ENCODE measurements around the gene PKIB. TPM values are rescaled to one million over a fixed set of nuclear protein-coding genes. Genes with fewer than 3 reads are reported as not detected.

The PKIB gene
- total RNA-seq, result 44.8 and 56.9 TPM in 2 replicates
- long read RNA-seq, transcript PKIB-205 (5 exons, 1,398 nt), result major isoform, 33 of 118 reads
- long read RNA-seq, partial matches to known transcripts, result 3 of 118 reads
- long read RNA-seq, other reads (novel, unspliced or antisense), result 79 of 118 reads

DNA sequence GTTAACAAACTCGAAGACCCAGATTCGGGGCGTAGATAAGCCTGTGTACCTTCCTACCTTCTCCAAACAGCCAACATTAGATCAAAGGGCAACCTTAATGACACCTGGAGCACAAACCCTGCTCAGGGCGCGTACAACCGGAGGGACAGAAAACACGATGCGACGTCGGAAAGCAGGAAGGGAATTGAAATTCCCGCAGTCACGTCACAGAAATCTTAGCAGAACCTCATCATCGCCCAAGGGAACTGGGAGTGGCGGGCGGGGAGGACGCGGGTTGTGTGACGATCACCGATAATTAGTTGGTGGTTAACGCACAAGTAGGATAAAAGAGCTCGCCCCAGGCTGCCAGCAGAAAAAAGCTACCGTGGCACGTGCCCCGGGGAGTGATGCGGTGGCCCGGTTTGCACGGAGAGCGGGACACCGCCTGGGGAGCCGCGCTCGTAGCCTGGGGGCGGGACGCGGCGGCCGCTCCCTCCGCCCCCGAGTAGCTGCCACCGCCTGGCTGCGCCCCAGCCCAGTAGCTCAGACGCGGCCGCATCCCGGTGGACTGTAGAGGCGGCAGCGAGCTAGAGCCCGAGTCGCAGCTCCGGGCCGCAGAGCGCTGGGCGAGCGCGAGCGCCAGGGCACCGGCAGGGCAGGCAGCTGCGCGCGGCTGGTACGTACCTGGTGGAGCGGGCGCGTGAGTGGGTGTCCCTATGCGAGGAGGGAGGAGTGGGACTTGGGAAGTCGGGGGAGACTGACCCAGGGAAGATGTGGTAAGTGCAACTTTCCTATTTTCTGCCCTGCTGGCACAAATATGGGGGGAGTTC, at the start of gene PKIB:
PKIB (plus strand) TSS at position 525 of the 809 bp plus-strand sequence. CDS start 107,390 bp downstream, outside the sequence.
- Mint-ChIP-seq H3K4me1 (ENCODE audit: low read depth) (peaks cover 10% of the 10 kb centered on the region), H3K4me3 (ENCODE audit: low read depth) (peak within 1 kb of the TSS; percentile 76), H3K9me3 (ENCODE audit: low read depth) (peaks cover under 1% of the 10 kb centered on the region), H3K36me3 (ENCODE audit: insufficient read depth) (peaks cover under 1% of the 10 kb centered on the region), H3K27me3 (peaks cover 10% of the 10 kb centered on the region), H3K27ac (peak within 1 kb of the TSS; percentile 74)
- peak; percentile 65 for DNase-seq (ENCODE audit: low spot score, unreplicated experiment)
- TF ChIP-seq CTCF (IDR thresholded peaks at IDR 0.05; ENCODE audit: unreplicated experiment), result peak; percentile 41

- TF ChIP-seq CTCF (IDR thresholded peaks at IDR 0.05; ENCODE audit: unreplicated experiment), result no peak
- no peaks in the 10 kb centered on the region for H3K27me3 Mint-ChIP-seq
- H3K9me3 Mint-ChIP-seq (ENCODE audit: low read depth), result peaks cover 39% of the 10 kb centered on the region
- no peaks in the 10 kb centered on the region for H3K4me1 Mint-ChIP-seq (ENCODE audit: low read depth)
- peak overlapping the region; percentile 54 for H3K27ac Mint-ChIP-seq
- H3K4me3 Mint-ChIP-seq (ENCODE audit: low read depth), result no peak overlapping the region
- H3K36me3 Mint-ChIP-seq (ENCODE audit: insufficient read depth), result peaks cover 41% of the 10 kb centered on the region
- DNase-seq (ENCODE audit: low spot score, unreplicated experiment), result no peak
Observed at GRCh38 chr6:122563364-122564052, 46.7 kb upstream of the PKIB start.

DNA sequence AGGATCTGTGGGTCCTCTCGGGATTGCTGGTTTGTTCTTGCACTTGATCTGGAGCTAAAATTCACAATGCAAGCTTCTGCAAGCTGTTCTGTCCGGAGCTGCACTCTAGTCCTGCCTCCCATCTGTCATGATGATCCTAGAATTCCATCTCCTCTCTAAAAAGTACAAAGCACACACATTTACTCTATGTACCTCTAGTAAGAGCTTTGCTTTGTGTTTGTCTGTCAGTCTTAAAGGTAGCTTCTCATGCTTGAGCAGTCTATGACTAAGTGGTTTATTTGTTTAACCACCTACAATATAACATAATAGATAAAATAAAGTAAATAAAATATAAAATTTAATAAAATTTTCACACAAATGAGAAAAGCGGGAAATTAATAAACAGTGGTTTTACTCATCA, 46.0 kb upstream of the PKIB start:
- H3K27ac Mint-ChIP-seq, result no peak overlapping the region
- no peak overlapping the region for H3K4me3 Mint-ChIP-seq (ENCODE audit: low read depth)
- peaks cover 35% of the 10 kb centered on the region for H3K9me3 Mint-ChIP-seq (ENCODE audit: low read depth)
- peaks cover 41% of the 10 kb centered on the region for H3K36me3 Mint-ChIP-seq (ENCODE audit: insufficient read depth)
- TF ChIP-seq CTCF (IDR thresholded peaks at IDR 0.05; ENCODE audit: unreplicated experiment), result no peak
- no peaks in the 10 kb centered on the region for H3K4me1 Mint-ChIP-seq (ENCODE audit: low read depth)
- no peaks in the 10 kb centered on the region for H3K27me3 Mint-ChIP-seq
- no peak for DNase-seq (ENCODE audit: low spot score, unreplicated experiment)

DNA sequence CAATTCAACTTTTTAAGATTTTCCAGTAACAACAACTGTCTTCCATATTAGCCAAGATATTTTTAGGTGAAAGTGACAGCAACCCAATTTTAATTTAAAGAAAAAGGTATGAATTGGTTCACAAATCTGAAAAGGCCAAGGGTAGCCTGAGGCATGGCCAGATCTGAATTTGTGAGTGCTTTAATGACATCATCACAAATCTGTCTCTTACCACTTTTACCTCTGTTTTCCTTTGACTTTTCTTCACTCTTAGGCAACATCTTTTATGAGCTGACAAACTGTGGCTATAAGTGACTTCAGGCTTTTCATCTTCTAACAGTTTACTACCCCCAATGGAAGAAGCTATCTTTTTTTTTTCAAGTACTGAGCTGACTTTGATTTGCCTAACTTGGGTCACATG, 44.5 kb upstream of the PKIB start:
- Mint-ChIP-seq H3K27me3 (no peaks in the 10 kb centered on the region), H3K4me3 (ENCODE audit: low read depth) (no peak overlapping the region), H3K9me3 (ENCODE audit: low read depth) (peaks cover 33% of the 10 kb centered on the region), H3K36me3 (ENCODE audit: insufficient read depth) (peaks cover 40% of the 10 kb centered on the region), H3K4me1 (ENCODE audit: low read depth) (no peaks in the 10 kb centered on the region), H3K27ac (no peak overlapping the region)
- no peak for DNase-seq (ENCODE audit: low spot score, unreplicated experiment)
- TF ChIP-seq CTCF (IDR thresholded peaks at IDR 0.05; ENCODE audit: unreplicated experiment), result no peak

- Mint-ChIP-seq H3K27ac (no peak overlapping the region), H3K4me1 (ENCODE audit: low read depth) (no peaks in the 10 kb centered on the region), H3K9me3 (ENCODE audit: low read depth) (peaks cover 32% of the 10 kb centered on the region), H3K36me3 (ENCODE audit: insufficient read depth) (peaks cover 43% of the 10 kb centered on the region), H3K4me3 (ENCODE audit: low read depth) (no peak overlapping the region), H3K27me3 (no peaks in the 10 kb centered on the region)
- no peak for DNase-seq (ENCODE audit: low spot score, unreplicated experiment)
- no peak for TF ChIP-seq CTCF (IDR thresholded peaks at IDR 0.05; ENCODE audit: unreplicated experiment)
Observed at GRCh38 chr6:122567034-122567433, 43.2 kb upstream of the PKIB start.
